ENCODE results near the gene DEDD.
A peak's percentile ranks its signal among the peaks of the same experiment; 100 is the strongest.

DEDD gene

GRCh38 chr1:161163793-161164192, 31.3 kb upstream of the DEDD start:
- H3K4me1 ChIP-seq (ENCODE audit: control insufficient read depth in 5 of 5, insufficient read depth in 5 of 5, low read length in 5 of 5), result peaks cover 8 to 60% (median 40%) of the 10 kb centered on the region in 5 donors
- H3K9me3 ChIP-seq (ENCODE audit: control insufficient read depth in 5 of 5, low read length in 5 of 5), result no peaks in the 10 kb centered on the region
- no peak overlapping the region for H3K4me3 ChIP-seq (ENCODE audit: low read depth in 1 of 5, low read length in 5 of 5)
- no peak overlapping the region for H3K27ac ChIP-seq (ENCODE audit: low read depth, low read length)
- no peak overlapping the region for H3K9ac ChIP-seq (ENCODE audit: low read length in 5 of 5)
- peaks cover 0 to 50% (median 30%) of the 10 kb centered on the region in 5 donors for H3K36me3 ChIP-seq (ENCODE audit: control insufficient read depth in 5 of 5, insufficient read depth in 5 of 5, low read length in 5 of 5)
- no peaks in the 10 kb centered on the region for H3K27me3 ChIP-seq (ENCODE audit: control insufficient read depth in 5 of 5, insufficient read depth in 4 of 5, low read length in 5 of 5)

- H3K27me3 ChIP-seq (ENCODE audit: control insufficient read depth in 5 of 5, insufficient read depth in 4 of 5, low read length in 5 of 5), result no peaks in the 10 kb centered on the region
- peaks cover 0 to 50% (median 37%) of the 10 kb centered on the region in 5 donors for H3K36me3 ChIP-seq (ENCODE audit: control insufficient read depth in 5 of 5, insufficient read depth in 5 of 5, low read length in 5 of 5)
- H3K4me1 ChIP-seq (ENCODE audit: control insufficient read depth in 5 of 5, insufficient read depth in 5 of 5, low read length in 5 of 5), result peaks cover 8 to 63% (median 43%) of the 10 kb centered on the region in 5 donors
- no peaks in the 10 kb centered on the region for H3K9me3 ChIP-seq (ENCODE audit: control insufficient read depth in 5 of 5, low read length in 5 of 5)
- no peak overlapping the region for H3K27ac ChIP-seq (ENCODE audit: low read depth, low read length)
- peak overlapping the region in 2 of 5 donors; percentile 3 to 23 for H3K9ac ChIP-seq (ENCODE audit: low read length in 5 of 5)
- no peak overlapping the region for H3K4me3 ChIP-seq (ENCODE audit: low read depth in 1 of 5, low read length in 5 of 5)
These were observed 30.3 kb upstream of the DEDD start for GRCh38 chr1:161162806-161163205.

- H3K27ac ChIP-seq (ENCODE audit: low read depth, low read length), result no peak overlapping the region
- H3K4me1 ChIP-seq (ENCODE audit: control insufficient read depth in 5 of 5, insufficient read depth in 5 of 5, low read length in 5 of 5), result peaks cover 7 to 59% (median 39%) of the 10 kb centered on the region in 5 donors
- no peaks in the 10 kb centered on the region for H3K27me3 ChIP-seq (ENCODE audit: control insufficient read depth in 5 of 5, insufficient read depth in 4 of 5, low read length in 5 of 5)
- peaks cover 6 to 54% (median 43%) of the 10 kb centered on the region in 5 donors for H3K36me3 ChIP-seq (ENCODE audit: control insufficient read depth in 5 of 5, insufficient read depth in 5 of 5, low read length in 5 of 5)
- H3K9ac ChIP-seq (ENCODE audit: low read length in 5 of 5), result peak overlapping the region in 3 of 5 donors; percentile 10 to 23 (median 11)
- no peak overlapping the region for H3K4me3 ChIP-seq (ENCODE audit: low read depth in 1 of 5, low read length in 5 of 5)
- no peaks in the 10 kb centered on the region for H3K9me3 ChIP-seq (ENCODE audit: control insufficient read depth in 5 of 5, low read length in 5 of 5)
These were observed 29.6 kb upstream of the DEDD start for GRCh38 chr1:161162052-161162451.

- H3K4me1 ChIP-seq (ENCODE audit: control insufficient read depth in 5 of 5, insufficient read depth in 5 of 5, low read length in 5 of 5), result peaks cover 5 to 55% (median 35%) of the 10 kb centered on the region in 5 donors
These were observed 29.2 kb upstream of the DEDD start for GRCh38 chr1:161161652-161162051.

GRCh38 chr1:161160671-161161145, 28.2 kb upstream of the DEDD start:
- Histone ChIP-seq H3K36me3 (ENCODE audit: control insufficient read depth in 5 of 5, insufficient read depth in 5 of 5, low read length in 5 of 5) (peaks cover 6 to 59% (median 44%) of the 10 kb centered on the region in 5 donors), H3K4me1 (ENCODE audit: control insufficient read depth in 5 of 5, insufficient read depth in 5 of 5, low read length in 5 of 5) (peaks cover 5 to 48% (median 32%) of the 10 kb centered on the region in 5 donors), H3K4me3 (ENCODE audit: low read depth in 1 of 5, low read length in 5 of 5) (no peak overlapping the region), H3K9ac (ENCODE audit: low read length in 5 of 5) (peak overlapping the region in 1 of 5 donors; percentile 71), H3K27me3 (ENCODE audit: control insufficient read depth in 5 of 5, insufficient read depth in 4 of 5, low read length in 5 of 5) (no peaks in the 10 kb centered on the region), H3K9me3 (ENCODE audit: control insufficient read depth in 5 of 5, low read length in 5 of 5) (no peaks in the 10 kb centered on the region), H3K27ac (ENCODE audit: low read depth, low read length) (peak overlapping the region; percentile 11)

More at GRCh38 chr1:161161652-161162051, 29.2 kb upstream of the DEDD start:
- H3K9me3 ChIP-seq (ENCODE audit: control insufficient read depth in 5 of 5, low read length in 5 of 5), result no peaks in the 10 kb centered on the region
- H3K9ac ChIP-seq (ENCODE audit: low read length in 5 of 5), result peak overlapping the region in 1 of 5 donors; percentile 11
- no peak overlapping the region for H3K27ac ChIP-seq (ENCODE audit: low read depth, low read length)
- peaks cover 6 to 58% (median 44%) of the 10 kb centered on the region in 5 donors for H3K36me3 ChIP-seq (ENCODE audit: control insufficient read depth in 5 of 5, insufficient read depth in 5 of 5, low read length in 5 of 5)
- H3K27me3 ChIP-seq (ENCODE audit: control insufficient read depth in 5 of 5, insufficient read depth in 4 of 5, low read length in 5 of 5), result no peaks in the 10 kb centered on the region
- H3K4me3 ChIP-seq (ENCODE audit: low read depth in 1 of 5, low read length in 5 of 5), result no peak overlapping the region

GRCh38 chr1:161159913-161160243, 27.4 kb upstream of the DEDD start:
- H3K9ac ChIP-seq (ENCODE audit: low read length in 5 of 5), result peak overlapping the region; percentile 52 to 82 (median 78)
- H3K4me1 ChIP-seq (ENCODE audit: control insufficient read depth in 5 of 5, insufficient read depth in 5 of 5, low read length in 5 of 5), result peaks cover 5 to 42% (median 27%) of the 10 kb centered on the region in 5 donors
- no peaks in the 10 kb centered on the region for H3K9me3 ChIP-seq (ENCODE audit: control insufficient read depth in 5 of 5, low read length in 5 of 5)
- peak overlapping the region; percentile 76 to 93 (median 87) for H3K4me3 ChIP-seq (ENCODE audit: low read depth in 1 of 5, low read length in 5 of 5)
- H3K27ac ChIP-seq (ENCODE audit: low read depth, low read length), result peak overlapping the region; percentile 79
- peaks cover 6 to 56% (median 44%) of the 10 kb centered on the region in 5 donors for H3K36me3 ChIP-seq (ENCODE audit: control insufficient read depth in 5 of 5, insufficient read depth in 5 of 5, low read length in 5 of 5)
- H3K27me3 ChIP-seq (ENCODE audit: control insufficient read depth in 5 of 5, insufficient read depth in 4 of 5, low read length in 5 of 5), result no peaks in the 10 kb centered on the region

GRCh38 chr1:161159087-161159912, 26.8 kb upstream of the DEDD start, which contains the start of gene USP21:
USP21 (plus strand) TSS chr1:161159500; CDS start chr1:161160641, 1,141 bp downstream.
- Histone ChIP-seq H3K4me1 (ENCODE audit: control insufficient read depth in 5 of 5, insufficient read depth in 5 of 5, low read length in 5 of 5) (peaks cover 5 to 46% (median 33%) of the 10 kb centered on the region in 5 donors), H3K4me3 (ENCODE audit: low read depth in 1 of 5, low read length in 5 of 5) (peak within 1 kb of the TSS; percentile 76 to 93 (median 87)), H3K36me3 (ENCODE audit: control insufficient read depth in 5 of 5, insufficient read depth in 5 of 5, low read length in 5 of 5) (peaks cover 6 to 51% (median 38%) of the 10 kb centered on the region in 5 donors), H3K27ac (ENCODE audit: low read depth, low read length) (peak within 1 kb of the TSS; percentile 79), H3K9me3 (ENCODE audit: control insufficient read depth in 5 of 5, low read length in 5 of 5) (no peaks in the 10 kb centered on the region), H3K27me3 (ENCODE audit: control insufficient read depth in 5 of 5, insufficient read depth in 4 of 5, low read length in 5 of 5) (no peaks in the 10 kb centered on the region), H3K9ac (ENCODE audit: low read length in 5 of 5) (peak within 1 kb of the TSS; percentile 52 to 82 (median 78))

GRCh38 chr1:161158316-161159010, 26.0 kb upstream of the DEDD start:
- Histone ChIP-seq H3K4me1 (ENCODE audit: control insufficient read depth in 5 of 5, insufficient read depth in 5 of 5, low read length in 5 of 5) (peaks cover 5 to 49% (median 35%) of the 10 kb centered on the region in 5 donors), H3K36me3 (ENCODE audit: control insufficient read depth in 5 of 5, insufficient read depth in 5 of 5, low read length in 5 of 5) (peaks cover 6 to 42% (median 34%) of the 10 kb centered on the region in 5 donors)

GRCh38 chr1:161157867-161158266, 25.4 kb upstream of the DEDD start:
- no peak overlapping the region for H3K4me3 ChIP-seq (ENCODE audit: low read depth in 1 of 5, low read length in 5 of 5)
- peak overlapping the region; percentile 79 for H3K27ac ChIP-seq (ENCODE audit: low read depth, low read length)
- no peak overlapping the region for H3K9ac ChIP-seq (ENCODE audit: low read length in 5 of 5)

More at GRCh38 chr1:161158316-161159010, 26.0 kb upstream of the DEDD start:
- Histone ChIP-seq H3K9ac (ENCODE audit: low read length in 5 of 5) (peak overlapping the region; percentile 8 to 82 (median 78)), H3K4me3 (ENCODE audit: low read depth in 1 of 5, low read length in 5 of 5) (peak overlapping the region; percentile 76 to 91 (median 87)), H3K9me3 (ENCODE audit: control insufficient read depth in 5 of 5, low read length in 5 of 5) (no peaks in the 10 kb centered on the region), H3K27ac (ENCODE audit: low read depth, low read length) (peak overlapping the region; percentile 79), H3K27me3 (ENCODE audit: control insufficient read depth in 5 of 5, insufficient read depth in 4 of 5, low read length in 5 of 5) (no peaks in the 10 kb centered on the region)

More at GRCh38 chr1:161157867-161158266, 25.4 kb upstream of the DEDD start:
- no peaks in the 10 kb centered on the region for H3K27me3 ChIP-seq (ENCODE audit: control insufficient read depth in 5 of 5, insufficient read depth in 4 of 5, low read length in 5 of 5)
- peaks cover 6 to 36% (median 29%) of the 10 kb centered on the region in 5 donors for H3K36me3 ChIP-seq (ENCODE audit: control insufficient read depth in 5 of 5, insufficient read depth in 5 of 5, low read length in 5 of 5)
- H3K4me1 ChIP-seq (ENCODE audit: control insufficient read depth in 5 of 5, insufficient read depth in 5 of 5, low read length in 5 of 5), result peaks cover 5 to 52% (median 37%) of the 10 kb centered on the region in 5 donors
- no peaks in the 10 kb centered on the region for H3K9me3 ChIP-seq (ENCODE audit: control insufficient read depth in 5 of 5, low read length in 5 of 5)

Measured in subcutaneous abdominal adipose tissue (tissue), 5 donors.